Measurements from ENCODE around the gene TBX15.

TBX15 gene

GRCh38 chr1:118973531-118974137 lies 14.5 kb downstream of the TBX15 start:
- H3K9me3 ChIP-seq (ENCODE audit: control insufficient read depth, low read length): no peaks in the 10 kb centered on the region
- no peaks in the 10 kb centered on the region for H3K27me3 ChIP-seq (ENCODE audit: control insufficient read depth, insufficient read depth, low read length)
- no peak for TF ChIP-seq CTCF (IDR thresholded peaks at IDR 0.05)
- no peaks in the 10 kb centered on the region for H3K36me3 ChIP-seq (ENCODE audit: control insufficient read depth, insufficient read depth, low read length)
- H3K27ac ChIP-seq: no peak overlapping the region
- H3K4me3 ChIP-seq (ENCODE audit: low read depth, low read length): no peak overlapping the region
- no peaks in the 10 kb centered on the region for H3K79me2 ChIP-seq
- H3K9ac ChIP-seq: no peak overlapping the region
- H2AFZ ChIP-seq: no peak overlapping the region
- no peak overlapping the region for H3K4me2 ChIP-seq (ENCODE audit: low read length)
- H3K4me1 ChIP-seq: no peaks in the 10 kb centered on the region

- H3K4me2 ChIP-seq (ENCODE audit: low read length): no peak overlapping the region
- no peaks in the 10 kb centered on the region for H3K27me3 ChIP-seq (ENCODE audit: control insufficient read depth, insufficient read depth, low read length)
- no peaks in the 10 kb centered on the region for H3K79me2 ChIP-seq
- H3K36me3 ChIP-seq (ENCODE audit: control insufficient read depth, insufficient read depth, low read length): no peaks in the 10 kb centered on the region
- no peaks in the 10 kb centered on the region for H3K4me1 ChIP-seq
- no peak overlapping the region for H2AFZ ChIP-seq
- H3K4me3 ChIP-seq (ENCODE audit: low read depth, low read length): no peak overlapping the region
- TF ChIP-seq CTCF (IDR thresholded peaks at IDR 0.05): no peak
- no peaks in the 10 kb centered on the region for H3K9me3 ChIP-seq (ENCODE audit: control insufficient read depth, low read length)
- H3K9ac ChIP-seq: no peak overlapping the region
- H3K27ac ChIP-seq: no peak overlapping the region
Observed at GRCh38 chr1:118973032-118973431, 15.1 kb downstream of the TBX15 start.

GRCh38 chr1:118970451-118970850 lies 17.7 kb downstream of the TBX15 start:
- no peak overlapping the region for H3K9ac ChIP-seq
- no peak overlapping the region for H3K27ac ChIP-seq
- no peaks in the 10 kb centered on the region for H3K27me3 ChIP-seq (ENCODE audit: control insufficient read depth, insufficient read depth, low read length)
- no peak overlapping the region for H2AFZ ChIP-seq
- no peak overlapping the region for H3K4me3 ChIP-seq (ENCODE audit: low read depth, low read length)
- no peak overlapping the region for H3K4me2 ChIP-seq (ENCODE audit: low read length)
- no peaks in the 10 kb centered on the region for H3K79me2 ChIP-seq
- no peaks in the 10 kb centered on the region for H3K36me3 ChIP-seq (ENCODE audit: control insufficient read depth, insufficient read depth, low read length)
- no peaks in the 10 kb centered on the region for H3K9me3 ChIP-seq (ENCODE audit: control insufficient read depth, low read length)
- TF ChIP-seq CTCF (IDR thresholded peaks at IDR 0.05): no peak
- no peaks in the 10 kb centered on the region for H3K4me1 ChIP-seq

GRCh38 chr1:118963456-118964430 lies 24.4 kb downstream of the TBX15 start:
- Histone ChIP-seq H3K4me1 (no peaks in the 10 kb centered on the region), H2AFZ (no peak overlapping the region), H3K4me3 (ENCODE audit: low read depth, low read length) (no peak overlapping the region), H3K36me3 (ENCODE audit: control insufficient read depth, insufficient read depth, low read length) (no peaks in the 10 kb centered on the region), H3K4me2 (ENCODE audit: low read length) (no peak overlapping the region), H3K79me2 (no peaks in the 10 kb centered on the region), H3K27me3 (ENCODE audit: control insufficient read depth, insufficient read depth, low read length) (no peaks in the 10 kb centered on the region), H3K9ac (no peak overlapping the region), H3K27ac (no peak overlapping the region), H3K9me3 (ENCODE audit: control insufficient read depth, low read length) (no peaks in the 10 kb centered on the region)
- no peak for TF ChIP-seq CTCF (IDR thresholded peaks at IDR 0.05)
